HCT116 (cell line): Measurements from ENCODE around the gene OOSP2. TPM values are rescaled to one million over a fixed set of nuclear protein-coding genes. Genes with fewer than 3 reads are reported as not detected.

Experiments used
- ATAC-seq: fragments of 200-7000 bp; cut with Tn5 transposase; 2 replicates; pipeline ENCODE4 v1.9.1; 2020; ENCODE audit warnings: mild to moderate bottlenecking, moderate library complexity
- BruUV-seq: library from RNA; stranded (reverse); fragments of 400-500 nt; replicated peaks from 2 replicates; lab custom pipeline; 2021; lab: Mats Ljungman, UMichigan
- CTCF ChIA-PET: fragments of 300-600 bp; sonication (Branson Sonifier 250); formaldehyde crosslinking; loops from one replicate; lab custom pipeline; 2021; ENCODE audit warnings: antibody characterized with exemption; lab: Charles Lee
- POLR2A ChIA-PET: fragments of 300-600, 350-600 bp; sonication (Branson Sonifier 250); formaldehyde crosslinking; loops from one replicate; lab custom pipeline; 2021; ENCODE audit warnings: antibody characterized with exemption; lab: Charles Lee
- RAD21 ChIA-PET, 2 experiments: fragments of 300-600 bp; sonication (Branson Sonifier 250); formaldehyde crosslinking; loops; one replicate each; lab custom pipeline; 2023; ENCODE audit warnings: low total read pairs in 2 of 2; ENCODE audit not compliant: uncharacterized antibody in 2 of 2, unreplicated experiment in 2 of 2, low non-redundant PET in 1 of 2; lab: Charles Lee
- DNase-seq: peaks from one replicate; pipeline ENCODE4 v3.0.0-alpha.2; 2010; ENCODE audit warnings: low read depth, low spot score
- H2AFZ ChIP-seq: fragments of 200-600 bp; shearing (Covaris generic), sonication (generic); 2 replicates; pipeline ENCODE4 v1.6.1; 2017; ENCODE audit warnings: low read depth, mixed run types, mixed read lengths, antibody characterized with exemption, low read length; ENCODE audit not compliant: poor library complexity, severe bottlenecking
- H3K27ac ChIP-seq: 2 replicates; pipeline ENCODE4 v1.5.1; 2012; ENCODE audit warnings: low read depth, low read length
- H3K27me3 ChIP-seq: fragments of 200-600 bp; sonication (generic); 2 replicates; pipeline ENCODE4 v1.6.1; 2016; ENCODE audit warnings: mixed run types, low read length, mixed read lengths; ENCODE audit not compliant: insufficient read depth
- H3K36me3 ChIP-seq, 2 experiments: fragments of 200-500 bp in 1 of 2; fragments of 200-600 bp in 1 of 2; sonication (Bioruptor generic) in 1 of 2; sonication (generic) in 1 of 2; 2 replicates each; pipeline versions ENCODE4 v1.5.1 to v1.6.1; 2014 to 2016; ENCODE audit warnings: low read length in 2 of 2, inconsistent platforms in 1 of 2, mixed read lengths in 1 of 2, mixed run types in 1 of 2; ENCODE audit not compliant: insufficient read depth in 2 of 2, control insufficient read depth in 1 of 2
- H3K4me1 ChIP-seq, 2 experiments: fragments of 200-600 bp in 1 of 2; sonication (generic) in 1 of 2; 2 replicates each; pipeline versions ENCODE4 v1.5.1 to v1.6.1; 2012 to 2017; ENCODE audit warnings: low read length in 2 of 2, inconsistent platforms in 1 of 2, mild to moderate bottlenecking in 1 of 2, mixed read lengths in 1 of 2, mixed run types in 1 of 2, moderate library complexity in 1 of 2; ENCODE audit not compliant: insufficient read depth in 2 of 2, control insufficient read depth in 1 of 2
- H3K4me2 ChIP-seq: fragments of 200-600 bp; sonication (generic); 2 replicates; pipeline ENCODE4 v1.6.1; 2017; ENCODE audit warnings: mixed run types, low read length, mixed read lengths
- H3K4me3 ChIP-seq, 2 experiments: fragments of 200-600 bp in 1 of 2; sonication (generic) in 1 of 2; replicated peaks in 1 of 2; 2 replicates each; pipeline ENCODE4 v1.5.1; 2011 to 2016; ENCODE audit warnings: low read length in 2 of 2, control low read depth in 1 of 2, low read depth in 1 of 2, mild to moderate bottlenecking in 1 of 2, mixed read lengths in 1 of 2, mixed run types in 1 of 2
- H3K79me2 ChIP-seq: fragments of 200-600 bp; sonication (generic); 2 replicates; pipeline ENCODE4 v1.6.1; 2017; ENCODE audit warnings: mild to moderate bottlenecking, mixed run types, low read length, moderate library complexity, mixed read lengths; ENCODE audit not compliant: insufficient read depth
- H3K9ac ChIP-seq: fragments of 200-600 bp; sonication (generic); 2 replicates; pipeline ENCODE4 v1.6.1; 2016; ENCODE audit warnings: low read length, mixed read lengths
- H3K9me2 ChIP-seq: fragments of 200-600 bp; sonication (generic), shearing (Covaris generic); 2 replicates; pipeline ENCODE4 v1.6.1; 2017; ENCODE audit warnings: mixed run types, mild to moderate bottlenecking, moderate library complexity; ENCODE audit not compliant: insufficient read depth
- H3K9me3 ChIP-seq, 2 experiments: fragments of 200-500 bp in 1 of 2; fragments of 200-600 bp in 1 of 2; sonication (Bioruptor generic) in 1 of 2; sonication (generic) in 1 of 2; 2 replicates each; pipeline ENCODE4 v1.6.1; 2014 to 2017; ENCODE audit warnings: low read length in 2 of 2, mixed read lengths in 2 of 2, inconsistent platforms in 1 of 2, low read depth in 1 of 2, mild to moderate bottlenecking in 1 of 2, mixed run types in 1 of 2, moderate library complexity in 1 of 2; ENCODE audit not compliant: control insufficient read depth in 1 of 2, insufficient read depth in 1 of 2
- H4K20me1 ChIP-seq: fragments of 200-600 bp; sonication (generic), shearing (Covaris generic); 2 replicates; pipeline ENCODE4 v1.6.1; 2017; ENCODE audit warnings: mixed run types, mild to moderate bottlenecking, moderate library complexity; ENCODE audit not compliant: insufficient read depth
- CBX3 ChIP-seq: IDR thresholded peaks from 2 replicates; pipeline ENCODE4 v1.6.1; 2012; ENCODE audit warnings: low read depth
- CEBPB ChIP-seq: IDR thresholded peaks from 2 replicates; pipeline ENCODE4 v1.6.1; 2012; ENCODE audit warnings: low read depth
- EZH2phosphoT487 ChIP-seq: fragments of 200-600 bp; IDR thresholded peaks from 2 replicates; pipeline ENCODE4 v1.6.1; 2018; ENCODE audit warnings: antibody characterized with exemption, borderline replicate concordance
- FOSL1 ChIP-seq: IDR thresholded peaks from 2 replicates; pipeline ENCODE4 v1.6.1; 2012; ENCODE audit warnings: low read depth
- JUND ChIP-seq: IDR thresholded peaks from 2 replicates; pipeline ENCODE4 v1.6.1; 2012
- POLR2A ChIP-seq: IDR thresholded peaks from 2 replicates; pipeline ENCODE4 v1.7.0; 2011; ENCODE audit warnings: borderline replicate concordance; ENCODE audit not compliant: insufficient read depth, insufficient read length; ENCODE audit errors: extremely low read depth
- SIN3A ChIP-seq: IDR thresholded peaks from 2 replicates; pipeline ENCODE4 v1.6.1; 2012; ENCODE audit warnings: low read depth
- SRF ChIP-seq: IDR thresholded peaks from 2 replicates; pipeline ENCODE4 v1.6.1; 2012; ENCODE audit warnings: low read depth
- TCF7L2 ChIP-seq: IDR thresholded peaks from 2 replicates; pipeline ENCODE4 v1.7.0; 2011; ENCODE audit warnings: borderline replicate concordance, inconsistent platforms; ENCODE audit not compliant: insufficient read depth, insufficient read length; ENCODE audit errors: extremely low read depth
- ZNF274 ChIP-seq: fragments of 200-500 bp; sonication (Bioruptor generic); IDR thresholded peaks from 2 replicates; pipeline ENCODE4 v1.6.1; 2014; ENCODE audit warnings: mild to moderate bottlenecking, low read depth, low read length, inconsistent platforms
- intact Hi-C: fragments of 100-400 bp; cut with micrococcal nuclease; formaldehyde crosslinking; loops from 2 replicates; pipeline ENCODE4 v1.10.0; 2022
- total RNA-seq: library from RNA; stranded (reverse); gene quantifications from one replicate; pipeline ENCODE4 v1.2.1, GENCODE V29; 2021; ENCODE audit not compliant: unreplicated experiment
- TF ChIP-seq, protein P1 (sequence below): IDR thresholded peaks from 2 replicates; pipeline ENCODE4 v1.6.1; 2011; ENCODE audit warnings: mild to moderate bottlenecking, low read length, moderate library complexity; ENCODE audit not compliant: insufficient replicate concordance; ENCODE audit errors: extremely low read depth
- TF ChIP-seq, protein P2 (sequence below), 3 experiments: fragments of 200-600 bp in 1 of 3; sonication (generic) in 1 of 3; IDR thresholded peaks in 2 of 3; conservative IDR thresholded peaks in 1 of 3; 2 replicates each; pipeline ENCODE4 v1.5.1; 2012 to 2017; ENCODE audit warnings: low read depth in 2 of 3, low read length in 2 of 3, antibody characterized with exemption in 1 of 3, borderline replicate concordance in 1 of 3, control low read depth in 1 of 3, mild to moderate bottlenecking in 1 of 3, mixed read lengths in 1 of 3, mixed run types in 1 of 3, moderate library complexity in 1 of 3; ENCODE audit not compliant: insufficient read depth in 1 of 3
- TF ChIP-seq, protein P3 (sequence below): IDR thresholded peaks from 2 replicates; pipeline ENCODE4 v1.6.1; 2012

Gene OOSP2
- total RNA-seq, 1 experiment from 2014 or later = not detected

DNA sequence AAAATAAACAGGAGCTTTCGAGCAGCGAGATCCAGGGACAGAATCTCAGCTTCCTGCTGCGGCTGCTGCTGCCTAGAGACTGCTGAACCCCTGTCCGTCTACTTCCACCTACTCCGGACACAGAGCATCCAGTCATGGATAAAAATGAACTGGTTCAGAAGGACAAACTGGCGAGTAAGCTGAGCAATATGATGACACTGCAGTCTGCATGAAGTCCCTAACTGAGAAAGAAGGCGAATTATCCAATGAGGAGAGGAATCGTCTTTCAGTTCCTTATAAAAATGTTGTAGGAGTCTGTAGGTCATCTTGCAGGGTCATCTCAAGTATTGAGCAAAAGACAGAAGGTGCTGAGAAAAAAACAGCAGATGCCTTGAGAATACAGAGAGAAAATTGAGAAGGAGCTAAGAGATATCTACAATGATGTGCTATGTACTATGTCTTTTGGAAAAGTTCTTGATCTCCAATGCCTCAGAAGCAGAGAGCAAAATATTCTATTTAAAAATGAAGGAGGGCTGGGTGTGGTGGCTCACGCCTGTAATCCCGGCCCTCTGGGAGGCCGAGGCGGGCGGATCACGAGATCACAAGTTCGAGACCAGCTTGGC is 37.1 kb downstream of the OOSP2 start:
- H3K27ac ChIP-seq = no peak overlapping the region
- POLR2A ChIA-PET = no interaction called here
- CTCF ChIA-PET = no interaction called here
- H3K9me3 ChIP-seq = no peaks in the 10 kb centered on the region
- ATAC-seq (no peak), DNase-seq (no peak)
- no peak overlapping the region for H3K4me2 ChIP-seq
- H4K20me1 ChIP-seq = no peaks in the 10 kb centered on the region
- no peak overlapping the region for H2AFZ ChIP-seq
- H3K27me3 ChIP-seq = no peaks in the 10 kb centered on the region
- RAD21 ChIA-PET = no interaction called here
- H3K4me3 ChIP-seq = no peak overlapping the region
- no peaks in the 10 kb centered on the region for H3K36me3 ChIP-seq
- H3K4me1 ChIP-seq = no peaks in the 10 kb centered on the region
- intact Hi-C loops = no loop called here
- no peaks in the 10 kb centered on the region for H3K9me2 ChIP-seq
- H3K9ac ChIP-seq = no peak overlapping the region
- TF ChIP-seq, protein P1, sequence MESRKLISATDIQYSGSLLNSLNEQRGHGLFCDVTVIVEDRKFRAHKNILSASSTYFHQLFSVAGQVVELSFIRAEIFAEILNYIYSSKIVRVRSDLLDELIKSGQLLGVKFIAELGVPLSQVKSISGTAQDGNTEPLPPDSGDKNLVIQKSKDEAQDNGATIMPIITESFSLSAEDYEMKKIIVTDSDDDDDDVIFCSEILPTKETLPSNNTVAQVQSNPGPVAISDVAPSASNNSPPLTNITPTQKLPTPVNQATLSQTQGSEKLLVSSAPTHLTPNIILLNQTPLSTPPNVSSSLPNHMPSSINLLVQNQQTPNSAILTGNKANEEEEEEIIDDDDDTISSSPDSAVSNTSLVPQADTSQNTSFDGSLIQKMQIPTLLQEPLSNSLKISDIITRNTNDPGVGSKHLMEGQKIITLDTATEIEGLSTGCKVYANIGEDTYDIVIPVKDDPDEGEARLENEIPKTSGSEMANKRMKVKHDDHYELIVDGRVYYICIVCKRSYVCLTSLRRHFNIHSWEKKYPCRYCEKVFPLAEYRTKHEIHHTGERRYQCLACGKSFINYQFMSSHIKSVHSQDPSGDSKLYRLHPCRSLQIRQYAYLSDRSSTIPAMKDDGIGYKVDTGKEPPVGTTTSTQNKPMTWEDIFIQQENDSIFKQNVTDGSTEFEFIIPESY = no peak
- TF ChIP-seq FOSL1 (no peak), TCF7L2 (no peak), ZNF274 (no peak), CEBPB (no peak), SIN3A (no peak), CBX3 (no peak), SRF (no peak), POLR2A (no peak), JUND (no peak), EZH2phosphoT487 (no peak)
- TF ChIP-seq, protein P2, sequence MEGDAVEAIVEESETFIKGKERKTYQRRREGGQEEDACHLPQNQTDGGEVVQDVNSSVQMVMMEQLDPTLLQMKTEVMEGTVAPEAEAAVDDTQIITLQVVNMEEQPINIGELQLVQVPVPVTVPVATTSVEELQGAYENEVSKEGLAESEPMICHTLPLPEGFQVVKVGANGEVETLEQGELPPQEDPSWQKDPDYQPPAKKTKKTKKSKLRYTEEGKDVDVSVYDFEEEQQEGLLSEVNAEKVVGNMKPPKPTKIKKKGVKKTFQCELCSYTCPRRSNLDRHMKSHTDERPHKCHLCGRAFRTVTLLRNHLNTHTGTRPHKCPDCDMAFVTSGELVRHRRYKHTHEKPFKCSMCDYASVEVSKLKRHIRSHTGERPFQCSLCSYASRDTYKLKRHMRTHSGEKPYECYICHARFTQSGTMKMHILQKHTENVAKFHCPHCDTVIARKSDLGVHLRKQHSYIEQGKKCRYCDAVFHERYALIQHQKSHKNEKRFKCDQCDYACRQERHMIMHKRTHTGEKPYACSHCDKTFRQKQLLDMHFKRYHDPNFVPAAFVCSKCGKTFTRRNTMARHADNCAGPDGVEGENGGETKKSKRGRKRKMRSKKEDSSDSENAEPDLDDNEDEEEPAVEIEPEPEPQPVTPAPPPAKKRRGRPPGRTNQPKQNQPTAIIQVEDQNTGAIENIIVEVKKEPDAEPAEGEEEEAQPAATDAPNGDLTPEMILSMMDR (IDR thresholded peaks at IDR 0.05 in 2 of 3, conservative IDR thresholded peaks at IDR 0.05 in 1 of 3; ENCODE audit: borderline replicate concordance in 1 of 3, insufficient read depth in 1 of 3, low read depth in 2 of 3, low read length in 2 of 3) = no peak
- TF ChIP-seq, protein P3, sequence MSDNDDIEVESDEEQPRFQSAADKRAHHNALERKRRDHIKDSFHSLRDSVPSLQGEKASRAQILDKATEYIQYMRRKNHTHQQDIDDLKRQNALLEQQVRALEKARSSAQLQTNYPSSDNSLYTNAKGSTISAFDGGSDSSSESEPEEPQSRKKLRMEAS = no peak
- H3K79me2 ChIP-seq = no peaks in the 10 kb centered on the region
- BruUV-seq = no TSS peak
